Measurements from ENCODE around the gene OSBP. TPM values are rescaled to one million over a fixed set of nuclear protein-coding genes. Genes with fewer than 3 reads are reported as not detected.

Gene OSBP
- total RNA-seq, 4 donors from 2014 or later, result 37.2 to 71.5 (median 49.6) TPM

DNA sequence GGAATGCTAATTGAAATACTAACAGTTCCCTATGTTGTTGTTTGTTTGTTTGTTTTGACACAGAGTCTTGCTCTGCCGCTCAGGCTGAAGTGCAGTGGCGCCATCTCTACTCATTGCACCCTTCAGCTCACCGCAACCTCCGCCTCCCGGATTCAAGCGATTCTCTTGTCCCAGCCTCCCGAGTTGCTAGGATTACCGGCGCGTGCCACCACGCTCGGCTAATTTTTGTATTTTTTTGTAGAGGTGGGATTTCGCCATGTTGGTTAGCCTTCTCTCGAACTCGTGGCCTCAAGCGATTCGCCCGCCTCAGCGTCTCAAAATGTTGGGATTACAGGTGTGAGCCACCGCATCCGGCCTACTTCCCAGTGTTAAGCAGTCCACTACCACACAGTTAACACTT, 62.3 kb downstream of the OSBP start:
- no peaks in the 10 kb centered on the region for H3K9me3 ChIP-seq
- WGBS, result 95% methylated on average over 21 of the region's 21 CpGs
- H3K36me3 ChIP-seq, result no peaks in the 10 kb centered on the region
- no peak overlapping the region for H3K27ac ChIP-seq
- H3K27me3 ChIP-seq, result no peaks in the 10 kb centered on the region
- DNase-seq (ENCODE audit: low spot score in 2 of 2), result no peak
- peaks cover 39% of the 10 kb centered on the region for H3K4me1 ChIP-seq
- TF ChIP-seq, protein P1, sequence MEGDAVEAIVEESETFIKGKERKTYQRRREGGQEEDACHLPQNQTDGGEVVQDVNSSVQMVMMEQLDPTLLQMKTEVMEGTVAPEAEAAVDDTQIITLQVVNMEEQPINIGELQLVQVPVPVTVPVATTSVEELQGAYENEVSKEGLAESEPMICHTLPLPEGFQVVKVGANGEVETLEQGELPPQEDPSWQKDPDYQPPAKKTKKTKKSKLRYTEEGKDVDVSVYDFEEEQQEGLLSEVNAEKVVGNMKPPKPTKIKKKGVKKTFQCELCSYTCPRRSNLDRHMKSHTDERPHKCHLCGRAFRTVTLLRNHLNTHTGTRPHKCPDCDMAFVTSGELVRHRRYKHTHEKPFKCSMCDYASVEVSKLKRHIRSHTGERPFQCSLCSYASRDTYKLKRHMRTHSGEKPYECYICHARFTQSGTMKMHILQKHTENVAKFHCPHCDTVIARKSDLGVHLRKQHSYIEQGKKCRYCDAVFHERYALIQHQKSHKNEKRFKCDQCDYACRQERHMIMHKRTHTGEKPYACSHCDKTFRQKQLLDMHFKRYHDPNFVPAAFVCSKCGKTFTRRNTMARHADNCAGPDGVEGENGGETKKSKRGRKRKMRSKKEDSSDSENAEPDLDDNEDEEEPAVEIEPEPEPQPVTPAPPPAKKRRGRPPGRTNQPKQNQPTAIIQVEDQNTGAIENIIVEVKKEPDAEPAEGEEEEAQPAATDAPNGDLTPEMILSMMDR (IDR thresholded peaks at IDR 0.05), result no peak
- TF ChIP-seq POLR2A (IDR thresholded peaks at IDR 0.05) (no peak), POLR2AphosphoS5 (IDR thresholded peaks at IDR 0.05) (no peak), EP300 (IDR thresholded peaks at IDR 0.05) (no peak)
- no peak overlapping the region for H3K4me3 ChIP-seq

DNA sequence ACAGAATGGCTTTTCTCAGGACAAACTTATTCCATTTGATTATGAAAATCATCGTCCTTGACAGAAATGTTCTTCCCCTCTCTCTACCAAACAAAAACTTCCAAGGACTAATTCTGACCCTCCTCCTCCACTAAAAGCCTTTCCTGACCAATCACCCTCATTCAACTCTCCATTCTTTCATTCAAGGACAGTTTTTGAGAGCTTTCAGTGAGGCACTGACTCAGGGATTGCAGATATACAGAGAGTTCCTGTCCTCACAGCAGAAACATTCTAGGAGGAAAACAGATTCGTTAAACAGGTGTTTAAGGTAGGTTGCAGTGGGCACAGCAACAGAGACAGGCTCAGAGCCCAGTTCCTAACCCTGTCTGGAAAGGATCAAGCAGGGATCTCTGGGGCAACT, 62.7 kb downstream of the OSBP start:
- DNase-seq (ENCODE audit: low spot score in 2 of 2), result no peak
- no peaks in the 10 kb centered on the region for H3K36me3 ChIP-seq
- WGBS, result 55% methylated on average over 2 of the region's 2 CpGs
- H3K27me3 ChIP-seq, result no peaks in the 10 kb centered on the region
- H3K27ac ChIP-seq, result no peak overlapping the region
- peaks cover 39% of the 10 kb centered on the region for H3K4me1 ChIP-seq
- H3K9me3 ChIP-seq, result no peaks in the 10 kb centered on the region
- no peak overlapping the region for H3K4me3 ChIP-seq
- TF ChIP-seq POLR2AphosphoS5 (IDR thresholded peaks at IDR 0.05) (no peak), EP300 (IDR thresholded peaks at IDR 0.05) (no peak), POLR2A (IDR thresholded peaks at IDR 0.05) (no peak)
- TF ChIP-seq, protein P1 (IDR thresholded peaks at IDR 0.05), result no peak

DNA sequence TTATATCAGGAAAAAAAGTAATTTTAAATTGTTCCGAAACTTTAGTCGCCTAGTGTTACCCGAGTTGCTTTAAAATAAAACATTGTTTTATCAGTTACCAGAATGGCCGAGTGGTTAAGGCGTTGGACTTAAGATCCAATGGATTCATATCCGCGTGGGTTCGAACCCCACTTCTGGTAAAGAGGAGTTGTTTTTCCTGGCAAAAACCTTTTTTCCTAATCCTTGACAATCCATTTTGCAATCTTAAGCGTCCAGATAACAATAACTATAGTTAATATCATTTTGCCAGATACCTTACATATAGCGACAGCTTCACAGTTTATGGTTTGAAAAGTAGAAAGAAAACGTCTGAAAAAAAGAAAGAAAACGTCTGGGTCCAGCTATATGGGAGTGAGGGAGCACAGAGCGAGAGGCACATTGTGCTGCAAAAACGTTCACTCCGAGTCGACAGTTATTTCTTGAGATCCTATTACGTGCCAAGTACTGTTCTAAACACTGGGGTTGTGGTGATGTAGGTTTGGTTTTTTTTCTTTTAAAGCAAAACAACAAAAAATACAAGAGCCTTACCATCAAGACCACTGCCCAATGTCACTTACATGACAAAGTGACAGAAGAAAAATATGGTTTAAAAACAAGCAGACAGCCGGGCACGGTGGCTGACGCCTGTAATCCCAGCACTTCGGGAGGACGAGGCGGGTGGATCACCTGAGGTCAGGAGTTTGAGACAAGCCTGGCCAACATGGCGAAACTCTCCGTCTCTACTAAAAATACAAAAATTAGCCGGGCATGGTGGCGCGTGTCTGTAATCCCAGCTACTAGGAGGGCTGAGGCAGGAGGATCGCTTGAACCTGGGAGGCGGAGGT, 63.7 kb downstream of the OSBP start:
- Histone ChIP-seq H3K4me3 (peak overlapping the region; percentile 56), H3K27ac (peak overlapping the region; percentile 85), H3K4me1 (peaks cover 29% of the 10 kb centered on the region), H3K9me3 (no peaks in the 10 kb centered on the region), H3K36me3 (no peaks in the 10 kb centered on the region), H3K27me3 (no peaks in the 10 kb centered on the region)
- no peak for DNase-seq (ENCODE audit: low spot score in 2 of 2)
- 27% methylated on average over 30 of the region's 30 CpGs for WGBS
- TF ChIP-seq POLR2AphosphoS5 (IDR thresholded peaks at IDR 0.05) (no peak), POLR2A (IDR thresholded peaks at IDR 0.05) (no peak), EP300 (IDR thresholded peaks at IDR 0.05) (no peak)
- TF ChIP-seq, protein P1 (IDR thresholded peaks at IDR 0.05), result no peak

DNA sequence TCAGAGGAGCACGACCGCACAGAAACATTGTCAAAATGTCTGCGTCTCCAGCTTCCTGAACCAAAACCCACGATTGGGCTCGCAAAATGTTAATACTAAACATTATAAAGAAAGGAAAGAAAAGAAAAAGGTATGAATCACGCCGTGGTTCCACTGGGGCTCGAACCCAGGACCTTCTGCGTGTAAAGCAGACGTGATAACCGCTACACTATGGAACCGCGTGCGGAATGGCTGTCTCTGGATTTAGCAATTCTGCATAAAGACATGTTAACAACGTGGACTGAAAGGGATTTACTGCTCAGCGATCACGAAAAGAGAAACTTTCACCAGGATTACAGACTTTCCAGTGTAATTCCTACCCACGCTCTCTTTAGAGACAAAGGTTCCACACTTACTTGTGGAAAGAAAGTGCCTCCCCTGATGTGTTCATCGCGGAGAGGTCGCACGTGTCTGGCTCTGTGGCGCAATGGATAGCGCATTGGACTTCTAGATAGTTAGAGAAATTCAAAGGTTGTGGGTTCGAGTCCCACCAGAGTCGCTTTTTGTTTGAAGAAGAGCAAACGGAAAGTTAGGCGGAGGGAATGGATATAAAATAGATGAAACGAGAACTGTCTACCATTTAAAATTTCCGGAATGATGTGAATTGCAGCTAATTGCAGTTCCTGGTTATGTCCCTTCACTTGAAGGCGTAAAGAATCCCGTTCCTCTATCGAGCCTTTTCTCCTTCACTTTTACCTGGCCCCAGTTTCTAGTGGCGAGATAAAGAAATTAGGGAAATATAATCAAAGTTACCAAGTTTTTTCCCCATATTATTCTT, 64.5 kb downstream of the OSBP start:
- WGBS, result 1% methylated on average over 34 of the region's 34 CpGs
- peak; percentile 87 to 88 for DNase-seq (ENCODE audit: low spot score in 2 of 2)

More for the DNA sequence above, 64.5 kb downstream of the OSBP start:
- no peaks in the 10 kb centered on the region for H3K36me3 ChIP-seq
- H3K4me3 ChIP-seq, result peak overlapping the region; percentile 56
- peaks cover 26% of the 10 kb centered on the region for H3K4me1 ChIP-seq
- TF ChIP-seq POLR2AphosphoS5 (IDR thresholded peaks at IDR 0.05), result peak in 2 of 3 donors; percentile 36 to 44
- TF ChIP-seq, protein P1 (IDR thresholded peaks at IDR 0.05), result no peak
- no peak for TF ChIP-seq POLR2A (IDR thresholded peaks at IDR 0.05)
- no peak for TF ChIP-seq EP300 (IDR thresholded peaks at IDR 0.05)
- no peaks in the 10 kb centered on the region for H3K27me3 ChIP-seq
- H3K9me3 ChIP-seq, result no peaks in the 10 kb centered on the region
- peak overlapping the region; percentile 85 for H3K27ac ChIP-seq
